ENCODE measurements around the gene PACRG. TPM values are rescaled to one million over a fixed set of nuclear protein-coding genes. Genes with fewer than 3 reads are reported as not detected.

The PACRG gene
- total and polyA plus RNA-seq, 2 of the 8 experiments (the other 6 are each of a cell fraction or from before 2014, with no cell fraction given): 0.44 to 0.54 TPM

DNA sequence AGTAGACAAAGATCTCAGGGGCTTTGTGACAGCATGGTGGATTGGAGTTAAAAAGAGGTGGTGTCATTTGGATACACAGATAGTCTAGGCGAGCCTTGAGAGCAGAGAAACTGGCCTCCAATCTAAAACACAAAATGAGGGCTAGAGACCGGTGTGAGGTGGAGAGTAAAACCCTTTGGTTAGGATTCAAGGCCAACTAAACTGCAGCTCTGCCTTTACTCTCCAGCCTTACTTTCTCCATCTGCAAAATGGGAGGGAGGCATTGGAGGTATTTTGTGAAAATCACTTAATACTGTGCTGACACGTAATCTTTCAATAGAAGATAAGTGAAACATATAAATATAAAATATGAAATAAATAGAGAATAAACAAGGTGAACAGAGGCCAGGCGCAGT, 597.6 kb downstream of the PACRG start:
- H4K91ac ChIP-seq (replicated peaks; ENCODE audit: insufficient read length, low read length): no peak overlapping the region
- peaks cover 0 to 3% (median 0%) of the 10 kb centered on the region in 4 experiments; a peak in 3 of 7 replicates for H3K4me1 ChIP-seq (replicated peaks in 1 of 4; ENCODE audit: control insufficient read depth in 3 of 4, insufficient read depth in 4 of 4, low read length in 3 of 4)
- H3K23me2 ChIP-seq (ENCODE audit: low read depth, low read length): no peaks in the 10 kb centered on the region
- H3K23ac ChIP-seq (ENCODE audit: insufficient read length): no peak overlapping the region
- no peak overlapping the region for H3K4me3 ChIP-seq (ENCODE audit: extremely low read depth in 1 of 4, insufficient read depth in 2 of 4, low read depth in 3 of 4, low read length in 4 of 4)
- H2BK15ac ChIP-seq (ENCODE audit: low read length): no peak overlapping the region
- no peak overlapping the region for H2BK5ac ChIP-seq (ENCODE audit: low read depth, low read length)
- no peaks in the 10 kb centered on the region for H3K36me3 ChIP-seq (ENCODE audit: control insufficient read depth in 2 of 4, insufficient read depth in 4 of 4, low read length in 3 of 4)
- H3K56ac ChIP-seq (replicated peaks; ENCODE audit: insufficient read length, low read depth, low read length): no peak overlapping the region
- CTCF ChIA-PET (ENCODE audit: partially characterized antibody): no interaction called here
- no peak overlapping the region for H2AK5ac ChIP-seq (ENCODE audit: low read depth, low read length)
- H3K9ac ChIP-seq (replicated peaks in 1 of 4; ENCODE audit: extremely low read depth in 1 of 4, low read depth in 3 of 4, low read length in 3 of 4): no peak overlapping the region
- POLR2A ChIA-PET (ENCODE audit: partially characterized antibody): no interaction called here
- 89% methylated on average over 4 of the region's 4 CpGs; no CpG with 5 or more reads in 1 of the 2 experiments for WGBS, 2 experiments (ENCODE audit: extremely low coverage in 1 of 2, insufficient coverage in 1 of 2, insufficient read length in 1 of 2, insufficient replicate concordance in 2 of 2, low coverage in 1 of 2, low lambda C conversion rate in 2 of 2, missing lambda C conversion rate in 1 of 2)
- H2AFZ ChIP-seq (ENCODE audit: low read length): no peak overlapping the region
- H3K14ac ChIP-seq (ENCODE audit: insufficient read length): no peak overlapping the region
- no peak overlapping the region for H2BK20ac ChIP-seq (ENCODE audit: low read length)
- no peak overlapping the region for H4K8ac ChIP-seq (ENCODE audit: extremely low read depth, insufficient read depth, low read length)
- H2BK12ac ChIP-seq (ENCODE audit: low read depth, low read length): no peak overlapping the region
- no peaks in the 10 kb centered on the region for H3K79me1 ChIP-seq (ENCODE audit: low read depth, low read length)
- H3K27ac ChIP-seq (ENCODE audit: low read depth, low read length): no peak overlapping the region
- H3K18ac ChIP-seq (ENCODE audit: extremely low read depth, low read length): no peak overlapping the region
- no peaks in the 10 kb centered on the region for H4K20me1 ChIP-seq (replicated peaks in 1 of 2; ENCODE audit: control insufficient read depth in 1 of 2, insufficient read depth in 2 of 2, low read length in 2 of 2)
- peaks cover 0 to 6% of the 10 kb centered on the region in 2 experiments; a peak in 1 of 4 replicates for H3K9me3 ChIP-seq (ENCODE audit: insufficient read depth in 2 of 2, low read depth in 1 of 2, low read length in 1 of 2)
- no peak for DNase-seq (ENCODE audit: low read depth in 1 of 2, low spot score in 2 of 2)
- H4K5ac ChIP-seq (ENCODE audit: insufficient read length, low read depth, low read length): no peak overlapping the region
- no peak for FAIRE-seq
- H2BK120ac ChIP-seq (replicated peaks; ENCODE audit: low read depth, low read length): no peak overlapping the region
- no peaks in the 10 kb centered on the region for H3K27me3 ChIP-seq (replicated peaks in 1 of 4; ENCODE audit: control insufficient read depth in 3 of 4, extremely low read depth in 1 of 4, insufficient read depth in 3 of 4, low read length in 3 of 4)
- no peak overlapping the region for H3K4me2 ChIP-seq (ENCODE audit: insufficient read depth in 1 of 2, low read depth in 2 of 2, low read length in 2 of 2)
- no peak overlapping the region for H3K4ac ChIP-seq (replicated peaks; ENCODE audit: insufficient read length, low read depth, low read length)
- H3K79me2 ChIP-seq (ENCODE audit: control insufficient read depth in 1 of 2, insufficient read depth in 2 of 2, low read length in 2 of 2): no peaks in the 10 kb centered on the region
- TF ChIP-seq BRCA1 (IDR thresholded peaks at IDR 0.05; ENCODE audit: low read depth, low read length) (no peak), SUZ12 (IDR thresholded peaks at IDR 0.05; ENCODE audit: low read length) (no peak), JUND (IDR thresholded peaks at IDR 0.05; ENCODE audit: low read length) (no peak), CREB1 (IDR thresholded peaks at IDR 0.05) (no peak), NRF1 (IDR thresholded peaks at IDR 0.05; ENCODE audit: low read depth, low read length) (no peak)
